ENCODE data around the gene ZMYM4. TPM values are rescaled to one million over a fixed set of nuclear protein-coding genes. Genes with fewer than 3 reads are reported as not detected.
"Not testable (repeated sequence)": the region's sequence is repeated elsewhere in the genome, so short reads cannot be mapped to it uniquely, and the experiment has no call there.

The ZMYM4 gene
- total RNA-seq, 2 experiments from 2014 or later, result 21.1 to 54.3 TPM

DNA sequence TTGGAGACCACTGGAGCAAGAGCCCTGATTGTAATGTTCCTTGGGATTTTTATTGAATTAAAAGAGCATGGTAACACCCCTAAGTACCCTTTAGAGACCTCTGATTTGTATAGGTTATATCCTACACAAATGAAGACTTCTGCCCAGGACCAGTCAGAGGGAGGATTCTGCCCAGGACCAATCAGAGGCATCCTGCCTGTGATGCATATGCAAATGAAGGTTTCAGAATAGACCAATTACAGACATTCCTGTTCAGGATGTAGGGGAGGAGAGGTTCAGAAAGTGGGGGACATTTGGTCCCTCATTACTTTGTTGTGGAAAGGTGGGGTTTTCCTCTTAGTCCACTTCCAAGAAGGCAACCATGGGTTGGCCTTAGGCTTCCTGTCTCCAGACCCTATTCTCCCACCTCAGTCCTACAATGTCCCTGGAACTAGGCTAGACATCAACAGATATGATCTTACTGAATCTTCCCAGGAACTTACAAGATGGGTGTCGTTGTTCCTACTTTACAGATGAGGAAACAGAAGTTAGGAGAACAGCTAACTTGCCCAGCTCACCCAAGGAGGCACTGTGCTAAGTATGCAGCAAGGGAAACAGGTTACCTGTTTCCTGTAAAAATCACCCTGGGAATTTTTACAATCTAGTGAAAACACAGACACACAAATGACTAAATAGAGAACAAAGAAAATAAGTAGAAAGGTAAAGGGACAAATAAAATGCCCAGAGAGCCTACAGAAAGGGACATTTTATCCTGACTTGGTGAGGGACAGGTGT lies 38.7 kb upstream of the ZMYM4 start:
- H3K79me2 ChIP-seq (ENCODE audit: insufficient read depth, low read depth, low read length), result no peaks in the 10 kb centered on the region
- no TSS peak for BruUV-seq (replicated peaks)
- CTCF ChIA-PET (ENCODE audit: unreplicated experiment), result no interaction called here
- TF ChIP-seq, protein P1, sequence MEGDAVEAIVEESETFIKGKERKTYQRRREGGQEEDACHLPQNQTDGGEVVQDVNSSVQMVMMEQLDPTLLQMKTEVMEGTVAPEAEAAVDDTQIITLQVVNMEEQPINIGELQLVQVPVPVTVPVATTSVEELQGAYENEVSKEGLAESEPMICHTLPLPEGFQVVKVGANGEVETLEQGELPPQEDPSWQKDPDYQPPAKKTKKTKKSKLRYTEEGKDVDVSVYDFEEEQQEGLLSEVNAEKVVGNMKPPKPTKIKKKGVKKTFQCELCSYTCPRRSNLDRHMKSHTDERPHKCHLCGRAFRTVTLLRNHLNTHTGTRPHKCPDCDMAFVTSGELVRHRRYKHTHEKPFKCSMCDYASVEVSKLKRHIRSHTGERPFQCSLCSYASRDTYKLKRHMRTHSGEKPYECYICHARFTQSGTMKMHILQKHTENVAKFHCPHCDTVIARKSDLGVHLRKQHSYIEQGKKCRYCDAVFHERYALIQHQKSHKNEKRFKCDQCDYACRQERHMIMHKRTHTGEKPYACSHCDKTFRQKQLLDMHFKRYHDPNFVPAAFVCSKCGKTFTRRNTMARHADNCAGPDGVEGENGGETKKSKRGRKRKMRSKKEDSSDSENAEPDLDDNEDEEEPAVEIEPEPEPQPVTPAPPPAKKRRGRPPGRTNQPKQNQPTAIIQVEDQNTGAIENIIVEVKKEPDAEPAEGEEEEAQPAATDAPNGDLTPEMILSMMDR (conservative IDR thresholded peaks at IDR 0.05; ENCODE audit: low read length), result no peak
- TF ChIP-seq EZH2phosphoT487 (IDR thresholded peaks at IDR 0.05; ENCODE audit: borderline replicate concordance, low read depth, low read length), result no peak
- H3K4me1 ChIP-seq (ENCODE audit: insufficient read depth, low read length, poor library complexity, severe bottlenecking), result no peaks in the 10 kb centered on the region
- no peak for DNase-seq (ENCODE audit: low spot score)
- no peak overlapping the region for H3K4me3 ChIP-seq (ENCODE audit: low read depth, low read length, poor library complexity, severe bottlenecking)
- intact Hi-C loops (cut with micrococcal nuclease; ENCODE audit: unreplicated experiment), result no loop called here
- no peaks in the 10 kb centered on the region for H3K36me3 ChIP-seq (ENCODE audit: insufficient read depth, low read length)
- H3K4me2 ChIP-seq (ENCODE audit: low read length), result no peak overlapping the region
- no peaks in the 10 kb centered on the region for H3K9me3 ChIP-seq (ENCODE audit: low read length)
- no peak overlapping the region for H3K27ac ChIP-seq (ENCODE audit: low read depth, low read length, poor library complexity, severe bottlenecking)
- H2AFZ ChIP-seq (ENCODE audit: low read length), result no peak overlapping the region
- H3K9me2 ChIP-seq (ENCODE audit: insufficient read depth, low read length), result no peaks in the 10 kb centered on the region
- H4K20me1 ChIP-seq (ENCODE audit: insufficient read depth, low read length), result no peaks in the 10 kb centered on the region
- POLR2A ChIA-PET, result no interaction called here

DNA sequence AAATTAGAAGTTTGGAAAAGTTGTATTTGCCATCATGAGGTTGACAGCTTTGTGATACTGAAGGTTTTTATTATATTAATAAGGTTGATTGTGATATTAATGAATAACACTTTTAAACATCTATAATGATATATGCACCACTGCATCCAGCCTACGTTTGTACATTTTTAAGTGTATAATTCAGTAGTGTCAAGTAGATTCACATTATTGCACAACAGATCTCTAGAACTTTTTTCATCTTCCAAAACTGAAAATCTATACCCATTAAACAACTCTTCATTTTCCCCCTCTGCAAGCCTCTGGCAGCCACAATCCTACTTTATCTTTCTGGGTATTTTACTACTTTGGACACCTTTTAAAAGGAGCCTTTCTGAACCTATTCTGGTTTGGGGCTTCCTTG lies 37.2 kb upstream of the ZMYM4 start:
- CTCF ChIA-PET (ENCODE audit: unreplicated experiment), result no interaction called here

DNA sequence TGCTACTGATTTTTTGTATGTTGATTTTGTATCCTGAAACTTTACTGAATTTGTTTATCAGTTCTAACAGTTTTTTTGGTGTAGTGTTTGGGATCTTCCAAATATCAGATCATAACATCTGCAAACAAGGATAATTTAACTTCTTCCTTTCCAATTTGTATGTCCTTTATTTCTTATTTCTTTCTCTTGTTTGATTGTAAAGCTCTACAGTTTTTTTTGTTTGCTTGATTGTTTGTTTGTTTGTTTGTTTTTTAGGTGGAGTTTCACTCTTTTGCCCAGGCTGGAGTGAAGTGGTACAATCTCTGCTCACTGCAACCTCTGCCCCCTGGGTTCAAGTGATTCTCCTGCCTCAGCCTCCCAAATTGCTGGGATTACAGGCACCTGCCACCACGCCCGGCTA lies 31.7 kb upstream of the ZMYM4 start:
- POLR2A ChIA-PET, result interaction anchor here (0.6 kb wide), 1 partner anchor 19 kb away, joined by 3 read pairs; no protein-coding TSS in a partner anchor
- intact Hi-C loops (cut with micrococcal nuclease; ENCODE audit: unreplicated experiment), result not testable (repeated sequence)

More for the DNA sequence above, 37.2 kb upstream of the ZMYM4 start:
- H3K9me2 ChIP-seq (ENCODE audit: insufficient read depth, low read length), result no peaks in the 10 kb centered on the region
- H3K9me3 ChIP-seq (ENCODE audit: low read length), result no peaks in the 10 kb centered on the region
- no peaks in the 10 kb centered on the region for H3K79me2 ChIP-seq (ENCODE audit: insufficient read depth, low read depth, low read length)
- H2AFZ ChIP-seq (ENCODE audit: low read length), result no peak overlapping the region
- BruUV-seq (replicated peaks), result no TSS peak
- no peak overlapping the region for H3K27ac ChIP-seq (ENCODE audit: low read depth, low read length, poor library complexity, severe bottlenecking)
- DNase-seq (ENCODE audit: low spot score), result no peak
- intact Hi-C loops (cut with micrococcal nuclease; ENCODE audit: unreplicated experiment), result no loop called here
- POLR2A ChIA-PET, result interaction anchor here (0.6 kb wide), 1 partner anchor 164 kb away, joined by 3 read pairs; no protein-coding TSS in a partner anchor
- H3K4me3 ChIP-seq (ENCODE audit: low read depth, low read length, poor library complexity, severe bottlenecking), result no peak overlapping the region
- no peaks in the 10 kb centered on the region for H3K4me1 ChIP-seq (ENCODE audit: insufficient read depth, low read length, poor library complexity, severe bottlenecking)
- TF ChIP-seq, protein P1 (conservative IDR thresholded peaks at IDR 0.05; ENCODE audit: low read length), result no peak
- TF ChIP-seq EZH2phosphoT487 (IDR thresholded peaks at IDR 0.05; ENCODE audit: borderline replicate concordance, low read depth, low read length), result no peak
- H3K4me2 ChIP-seq (ENCODE audit: low read length), result no peak overlapping the region
- H3K36me3 ChIP-seq (ENCODE audit: insufficient read depth, low read length), result no peaks in the 10 kb centered on the region
- no peaks in the 10 kb centered on the region for H4K20me1 ChIP-seq (ENCODE audit: insufficient read depth, low read length)

More for the DNA sequence above, 31.7 kb upstream of the ZMYM4 start:
- H4K20me1 ChIP-seq (ENCODE audit: insufficient read depth, low read length); BruUV-seq (replicated peaks); H3K27ac ChIP-seq (ENCODE audit: low read depth, low read length, poor library complexity, severe bottlenecking); H2AFZ ChIP-seq (ENCODE audit: low read length); H3K4me2 ChIP-seq (ENCODE audit: low read length); H3K4me3 ChIP-seq (ENCODE audit: low read depth, low read length, poor library complexity, severe bottlenecking); CTCF ChIA-PET (ENCODE audit: unreplicated experiment); H3K4me1 ChIP-seq (ENCODE audit: insufficient read depth, low read length, poor library complexity, severe bottlenecking); DNase-seq (ENCODE audit: low spot score); H3K9me3 ChIP-seq (ENCODE audit: low read length); H3K9me2 ChIP-seq (ENCODE audit: insufficient read depth, low read length); H3K36me3 ChIP-seq (ENCODE audit: insufficient read depth, low read length); H3K79me2 ChIP-seq (ENCODE audit: insufficient read depth, low read depth, low read length): not testable (repeated sequence)

Measured in OCI-LY7 (cell line).